ENCODE data around the gene TFF3.

Gene TFF3

GRCh38 chr21:42319851-42320572 lies 4.8 kb upstream of the TFF3 start:
- DNase-seq: no peak

DNA sequence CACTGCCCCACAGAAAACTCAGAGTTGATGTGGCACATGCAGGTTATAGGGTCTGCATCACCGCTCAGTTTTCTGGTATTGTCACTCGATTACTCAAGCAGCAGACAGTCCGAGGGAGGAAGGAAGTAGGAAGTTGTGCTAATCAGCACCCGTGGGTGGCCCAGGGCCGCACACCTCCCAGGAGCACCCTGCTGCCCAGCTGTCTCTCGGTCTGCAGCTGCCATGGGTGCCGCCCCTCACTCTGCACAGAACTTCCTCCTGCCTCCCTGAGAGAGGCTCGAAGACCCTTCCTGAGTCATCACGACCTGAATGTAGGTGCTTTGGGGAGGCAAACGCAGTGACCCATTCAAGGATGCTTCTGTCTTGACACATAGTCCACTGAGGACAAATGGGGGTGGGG lies 4.2 kb upstream of the TFF3 start:
- no peak for DNase-seq

DNA sequence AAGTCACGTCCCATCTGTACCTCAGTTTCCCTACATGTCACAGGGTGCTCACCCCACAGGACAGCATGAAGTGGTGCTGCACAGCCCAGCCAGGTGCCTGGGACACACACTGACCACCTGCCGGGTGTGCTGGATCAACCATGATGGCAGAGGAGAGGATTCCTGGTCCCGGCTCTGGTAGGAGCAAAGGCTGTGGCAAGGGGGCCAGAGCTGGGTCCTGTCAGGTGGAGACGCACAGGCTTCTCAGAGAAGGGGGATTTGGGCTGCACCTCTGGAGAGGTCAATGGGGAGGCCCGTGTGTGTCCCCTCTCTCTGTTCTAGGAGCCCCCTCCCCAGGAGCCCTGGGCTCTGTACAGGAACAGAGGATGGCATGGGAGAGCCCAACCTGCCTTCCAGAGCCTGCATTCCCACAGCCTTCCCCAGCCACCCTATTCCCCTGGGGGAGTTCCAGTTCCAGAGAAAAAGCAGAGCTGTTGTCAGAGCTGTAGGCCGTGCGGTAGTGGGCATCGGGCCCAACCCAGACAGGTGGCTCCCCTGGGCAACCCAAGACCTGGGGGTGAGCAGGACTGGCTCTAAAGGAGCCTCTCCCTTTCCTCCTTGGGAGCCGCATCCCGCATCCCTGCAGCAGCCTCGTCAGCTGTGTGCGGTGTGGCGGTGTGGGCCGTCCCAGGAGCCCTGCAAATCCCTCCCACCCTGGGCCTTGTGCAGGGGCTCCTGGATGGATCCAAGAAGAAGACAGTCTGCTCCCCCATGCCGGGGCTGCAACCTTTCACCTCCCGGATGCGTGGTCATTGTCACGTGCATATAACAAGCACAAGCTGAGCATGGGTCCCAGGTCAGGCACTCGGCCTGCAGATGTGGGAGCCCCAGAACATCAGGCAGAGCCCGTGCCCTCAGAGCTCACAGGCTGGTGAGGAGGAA lies 2.9 kb upstream of the TFF3 start:
- DNase-seq: no peak

GRCh38 chr21:42317341-42317741 lies 2.1 kb upstream of the TFF3 start:
- DNase-seq: no peak

- DNase-seq: no peak
These were observed 1.7 kb upstream of the TFF3 start for GRCh38 chr21:42316891-42317290.

GRCh38 chr21:42314616-42315295 lies 453 bp downstream of the TFF3 start:
- DNase-seq: no peak

DNA sequence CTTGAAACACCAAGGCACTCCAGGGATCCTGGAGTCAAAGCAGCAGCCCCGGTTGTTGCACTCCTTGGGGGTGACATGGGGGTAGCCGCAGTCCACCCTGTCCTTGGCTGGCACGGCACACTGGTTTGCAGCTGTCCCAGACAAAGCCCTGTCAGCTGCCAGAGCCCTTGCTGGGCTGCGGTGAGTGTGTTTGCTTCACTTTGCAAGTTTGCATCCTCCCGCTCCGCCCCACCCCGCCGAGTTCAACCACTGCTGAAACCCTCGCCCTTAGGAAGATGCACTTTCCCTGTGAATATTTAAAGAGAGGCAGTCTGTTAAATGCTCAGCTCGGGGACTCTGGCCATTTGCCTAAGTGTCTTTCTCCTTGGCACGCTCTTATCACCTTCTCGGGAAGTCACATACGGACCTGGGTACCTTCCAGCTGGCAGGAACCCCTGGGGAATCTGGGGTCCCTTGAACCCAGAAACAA lies 1.7 kb downstream of the TFF3 start:
- no peak for DNase-seq

DNA sequence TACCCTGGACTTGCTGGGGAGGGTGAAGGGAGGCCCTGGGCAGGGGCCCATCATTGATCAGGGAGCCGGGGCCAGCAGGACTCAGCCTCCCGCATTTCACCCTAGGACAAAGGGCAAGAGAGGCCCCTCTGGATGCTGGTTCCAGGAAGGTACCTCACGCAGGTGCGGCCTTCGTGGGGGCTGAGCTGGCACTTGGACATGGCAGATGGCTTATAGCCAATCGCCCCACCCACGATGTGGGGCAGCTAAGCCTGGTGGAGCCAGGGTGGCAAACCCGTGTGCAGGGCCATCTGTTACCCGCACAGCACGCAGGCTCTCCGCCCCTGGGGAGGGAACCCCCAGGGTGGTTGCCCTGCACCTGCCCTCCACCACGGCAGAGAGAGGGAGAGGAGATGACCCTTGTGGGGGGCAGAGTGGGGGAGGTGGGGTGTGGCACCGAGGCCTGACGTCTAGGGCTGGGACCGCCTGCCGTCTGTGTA lies 2.5 kb downstream of the TFF3 start:
- no peak for DNase-seq

DNA sequence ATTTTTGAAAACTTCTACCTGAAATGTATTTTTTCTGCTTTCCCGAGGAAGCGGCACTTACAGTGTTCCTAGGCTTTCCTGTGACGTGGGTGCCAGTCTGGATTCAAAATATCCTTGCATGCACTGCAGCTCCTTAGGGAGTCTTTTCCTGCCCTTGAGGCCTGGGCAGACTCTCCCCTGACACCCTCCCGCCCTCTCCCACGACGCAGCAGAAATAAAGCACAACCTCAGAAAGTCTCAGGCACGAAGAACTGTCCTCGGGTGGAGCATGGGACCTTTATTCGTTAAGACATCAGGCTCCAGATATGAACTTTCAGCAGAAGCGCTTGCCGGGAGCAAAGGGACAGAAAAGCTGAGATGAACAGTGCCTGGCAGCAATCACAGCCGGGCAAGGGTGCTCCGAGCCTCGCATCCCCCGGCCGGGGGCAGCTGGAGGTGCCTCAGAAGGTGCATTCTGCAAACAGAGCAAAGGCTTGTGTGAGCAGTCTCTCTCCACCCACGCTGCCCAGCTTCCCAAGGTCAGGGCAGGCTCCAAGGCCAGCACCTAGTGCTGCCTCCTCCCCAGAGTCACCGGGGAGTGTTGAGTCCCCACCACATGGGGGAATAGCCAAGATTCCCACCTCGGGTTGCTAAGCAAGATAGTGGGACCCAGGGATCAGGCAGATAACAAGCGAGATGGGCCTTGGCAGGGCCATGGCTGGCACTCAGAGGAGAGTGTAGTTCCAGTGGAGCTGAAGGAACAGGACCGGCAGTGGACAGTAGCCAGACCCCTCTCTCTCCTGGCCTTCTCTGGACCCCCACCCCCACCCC lies 3.2 kb downstream of the TFF3 start:
- DNase-seq: no peak

- no peak for DNase-seq
These were observed 4.0 kb downstream of the TFF3 start for GRCh38 chr21:42311160-42311559.

- DNase-seq: no peak
These were observed 4.7 kb downstream of the TFF3 start for GRCh38 chr21:42310411-42311001.

DNA sequence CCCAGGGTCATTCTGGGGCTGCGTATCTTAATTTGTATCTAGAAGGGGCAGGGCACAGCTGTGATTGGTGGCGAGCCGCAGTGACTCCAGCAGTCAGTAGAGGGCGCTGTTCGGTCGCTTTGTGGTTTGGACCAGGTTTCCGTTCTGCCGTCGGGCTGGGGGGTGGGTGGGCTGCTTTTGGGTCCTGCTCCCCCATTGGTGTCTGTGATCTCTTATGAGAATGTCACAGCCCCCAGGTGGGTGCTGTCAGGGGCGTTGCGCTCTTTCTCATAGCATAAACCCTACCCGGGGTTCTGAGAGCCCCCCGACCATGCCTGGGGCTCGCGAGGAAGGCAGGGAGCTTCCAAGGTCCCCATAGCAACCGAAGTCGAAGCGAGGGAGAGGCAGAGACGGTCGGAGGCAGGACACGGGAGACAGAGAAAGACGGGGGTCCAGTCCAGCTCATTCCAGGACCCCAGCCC lies 5.4 kb downstream of the TFF3 start:
- peak; percentile 73 for DNase-seq

DNA sequence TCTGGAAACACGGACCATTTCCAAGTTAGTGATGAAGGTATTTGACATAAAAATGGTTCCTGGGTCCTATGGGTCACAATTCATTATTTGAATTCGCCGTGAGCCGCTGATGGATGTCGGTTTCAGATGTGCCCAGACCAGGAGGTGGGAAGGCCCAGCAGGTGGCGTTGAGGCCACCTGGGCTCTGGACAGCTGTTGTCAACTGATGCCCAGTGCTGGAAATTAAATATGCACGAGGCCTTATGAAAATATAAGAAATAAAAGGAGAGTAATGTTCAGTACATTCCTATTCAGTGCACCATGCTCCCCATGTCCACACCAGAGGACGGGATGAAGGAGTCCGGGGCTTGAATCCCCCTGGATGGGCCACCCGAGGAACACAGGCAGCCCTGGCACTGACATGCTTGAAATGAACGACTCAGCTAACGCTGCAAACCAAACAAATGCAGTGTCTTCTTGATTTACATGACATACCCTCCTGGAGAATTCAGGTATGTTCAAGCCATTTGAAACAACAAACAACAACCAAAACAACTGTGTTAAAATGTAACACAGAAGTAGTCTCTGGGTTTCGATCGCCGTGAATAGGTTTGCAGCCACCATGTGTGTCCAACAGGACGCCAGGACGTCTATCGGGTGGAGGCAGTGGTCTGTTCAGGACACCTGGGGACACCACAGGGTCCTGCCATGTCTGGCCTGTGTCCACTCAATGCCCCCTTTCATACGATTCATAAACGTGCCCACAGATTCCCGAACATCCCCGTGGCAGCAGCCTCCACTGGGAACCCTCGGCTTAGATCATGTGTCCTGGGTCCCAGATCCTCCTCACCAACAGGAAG lies 6.1 kb downstream of the TFF3 start:
- DNase-seq: no peak

- DNase-seq: no peak
These were observed 6.9 kb downstream of the TFF3 start for GRCh38 chr21:42308161-42308913.

- no peak for DNase-seq
These were observed 8.1 kb downstream of the TFF3 start for GRCh38 chr21:42307106-42307505.

DNA sequence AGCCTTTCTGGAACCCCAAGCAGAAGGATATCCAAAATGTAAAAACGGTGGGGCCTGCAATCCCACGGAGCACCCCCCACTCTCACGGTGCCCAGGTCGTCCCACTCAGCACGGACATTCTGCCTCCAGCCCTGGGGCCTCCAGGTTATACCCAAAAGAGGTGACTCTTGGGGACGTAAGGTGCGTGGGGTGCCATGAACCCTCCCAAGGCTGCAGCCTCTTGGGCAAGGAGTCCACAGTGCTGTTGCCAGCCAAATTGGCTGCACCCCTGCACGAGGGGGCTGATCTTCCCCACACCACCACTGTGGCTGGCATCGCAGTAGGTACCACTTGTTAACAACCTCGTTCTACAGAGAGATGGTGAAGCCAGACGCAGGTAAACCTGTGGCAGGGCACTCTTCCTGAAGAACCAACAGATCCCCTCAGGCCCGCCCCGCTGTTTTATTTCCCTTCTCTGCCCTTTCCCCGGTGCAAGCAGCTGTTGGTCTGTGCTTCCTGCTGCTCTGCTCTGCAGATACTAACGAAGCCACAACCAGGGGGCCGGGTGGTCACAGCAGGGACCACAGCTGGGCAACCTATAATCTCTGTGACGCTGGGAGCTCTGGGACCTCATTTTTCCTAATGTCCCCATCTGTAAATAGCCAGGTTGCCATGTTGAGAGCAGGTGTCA lies 8.7 kb downstream of the TFF3 start:
- no peak for DNase-seq

DNA sequence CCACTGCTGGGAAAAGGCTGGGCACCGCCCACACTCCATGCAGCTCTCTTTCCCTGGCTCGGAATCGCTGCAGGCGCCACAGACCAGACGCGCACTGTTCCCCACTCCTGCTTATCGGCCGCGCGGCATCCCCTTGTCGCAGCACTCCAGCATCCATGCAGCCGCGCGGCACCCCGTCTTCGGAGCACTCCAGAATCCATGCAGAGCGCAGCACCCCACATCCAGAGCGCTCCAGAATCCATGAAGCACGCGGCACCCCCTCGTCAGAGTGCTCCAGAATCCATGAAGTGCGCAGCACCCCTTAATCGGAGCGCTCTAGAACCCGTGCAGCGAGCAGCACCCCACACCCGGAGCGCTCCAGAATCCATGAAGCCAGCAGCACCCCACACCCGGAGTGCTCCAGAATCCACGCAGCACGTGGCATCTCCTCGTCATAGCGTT lies 9.5 kb downstream of the TFF3 start:
- no peak for DNase-seq

- no peak for DNase-seq
These were observed 10.4 kb downstream of the TFF3 start for GRCh38 chr21:42304556-42305454.
